Fibroblast of mammary gland (primary cell): ENCODE data around the gene HSD11B1L.

Experiments used
- DNase-seq: peaks from one replicate; pipeline ENCODE4 v3.0.0-alpha.2; 2010; ENCODE audit warnings: low read depth
- H3K4me3 ChIP-seq: 2 replicates; pipeline ENCODE4 v1.5.1; 2011; ENCODE audit warnings: low read depth, mild to moderate bottlenecking, low read length, moderate library complexity; ENCODE audit not compliant: control insufficient read depth
- TF ChIP-seq, protein P1 (sequence below): conservative IDR thresholded peaks from 2 replicates; pipeline ENCODE4 v1.5.1; 2011; ENCODE audit warnings: low read depth, low read length, inconsistent platforms; ENCODE audit not compliant: control insufficient read depth, insufficient read depth

The HSD11B1L gene

GRCh38 chr19:5651361-5651760 lies 29.5 kb upstream of the HSD11B1L start:
- TF ChIP-seq, protein P1, sequence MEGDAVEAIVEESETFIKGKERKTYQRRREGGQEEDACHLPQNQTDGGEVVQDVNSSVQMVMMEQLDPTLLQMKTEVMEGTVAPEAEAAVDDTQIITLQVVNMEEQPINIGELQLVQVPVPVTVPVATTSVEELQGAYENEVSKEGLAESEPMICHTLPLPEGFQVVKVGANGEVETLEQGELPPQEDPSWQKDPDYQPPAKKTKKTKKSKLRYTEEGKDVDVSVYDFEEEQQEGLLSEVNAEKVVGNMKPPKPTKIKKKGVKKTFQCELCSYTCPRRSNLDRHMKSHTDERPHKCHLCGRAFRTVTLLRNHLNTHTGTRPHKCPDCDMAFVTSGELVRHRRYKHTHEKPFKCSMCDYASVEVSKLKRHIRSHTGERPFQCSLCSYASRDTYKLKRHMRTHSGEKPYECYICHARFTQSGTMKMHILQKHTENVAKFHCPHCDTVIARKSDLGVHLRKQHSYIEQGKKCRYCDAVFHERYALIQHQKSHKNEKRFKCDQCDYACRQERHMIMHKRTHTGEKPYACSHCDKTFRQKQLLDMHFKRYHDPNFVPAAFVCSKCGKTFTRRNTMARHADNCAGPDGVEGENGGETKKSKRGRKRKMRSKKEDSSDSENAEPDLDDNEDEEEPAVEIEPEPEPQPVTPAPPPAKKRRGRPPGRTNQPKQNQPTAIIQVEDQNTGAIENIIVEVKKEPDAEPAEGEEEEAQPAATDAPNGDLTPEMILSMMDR, result no peak
- H3K4me3 ChIP-seq, result no peak overlapping the region
- DNase-seq, result no peak

GRCh38 chr19:5652261-5652660 lies 28.6 kb upstream of the HSD11B1L start:
- TF ChIP-seq, protein P1, result no peak
- no peak for DNase-seq
- no peak overlapping the region for H3K4me3 ChIP-seq

- TF ChIP-seq, protein P1, result no peak
- DNase-seq, result no peak
- H3K4me3 ChIP-seq, result no peak overlapping the region
These were observed 25.9 kb upstream of the HSD11B1L start for GRCh38 chr19:5654931-5655330.

DNA sequence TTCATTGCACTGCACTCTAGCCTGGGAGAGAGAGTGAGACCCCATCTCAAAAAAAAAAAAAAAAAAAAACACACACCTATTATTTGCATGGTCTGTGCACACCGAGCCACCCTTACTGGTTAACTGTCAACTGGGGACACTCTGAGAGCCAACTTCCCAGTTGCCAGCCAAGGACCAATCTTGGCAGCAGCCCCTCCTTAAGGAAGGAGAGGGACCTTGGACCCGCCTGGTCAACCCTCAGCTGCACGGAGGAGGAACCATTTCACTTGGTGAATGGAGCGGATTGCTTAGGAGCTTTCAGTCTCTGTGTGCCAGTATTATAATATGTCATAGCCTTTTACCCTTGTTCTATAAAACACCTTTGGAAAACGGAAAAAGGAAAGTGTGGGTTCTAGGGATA lies 25.4 kb upstream of the HSD11B1L start:
- TF ChIP-seq, protein P1, result no peak
- no peak overlapping the region for H3K4me3 ChIP-seq
- DNase-seq, result no peak

DNA sequence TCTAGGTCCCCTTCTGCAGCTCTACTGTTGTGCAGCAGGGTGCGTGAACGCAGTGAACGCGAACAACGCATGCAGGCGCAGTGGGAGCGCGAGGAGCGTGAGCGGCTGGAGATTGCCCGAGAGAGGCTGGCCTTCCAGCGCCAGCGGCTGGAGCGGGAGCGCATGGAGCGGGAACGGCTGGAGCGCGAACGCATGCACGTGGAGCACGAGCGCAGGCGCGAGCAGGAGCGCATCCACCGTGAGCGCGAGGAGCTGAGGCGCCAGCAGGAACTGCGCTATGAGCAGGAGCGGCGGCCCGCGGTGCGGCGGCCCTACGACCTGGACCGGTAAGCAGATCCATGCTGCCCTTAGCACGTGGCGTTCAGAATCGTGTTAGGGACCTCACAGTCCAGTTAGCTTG lies 19.3 kb upstream of the HSD11B1L start:
- H3K4me3 ChIP-seq, result no peak overlapping the region
- TF ChIP-seq, protein P1, result no peak

GRCh38 chr19:5663904-5664303 lies 16.9 kb upstream of the HSD11B1L start:
- no peak overlapping the region for H3K4me3 ChIP-seq
- DNase-seq, result no peak
- TF ChIP-seq, protein P1, result no peak

More for the DNA sequence above, 19.3 kb upstream of the HSD11B1L start:
- no peak for DNase-seq

- TF ChIP-seq, protein P1, result no peak
- H3K4me3 ChIP-seq, result no peak overlapping the region
- no peak for DNase-seq
These were observed 16.3 kb upstream of the HSD11B1L start for GRCh38 chr19:5664515-5664914.
